BLaER1 treated with 17β-estradiol and CSF1 and Interleukin-3, amounts not matched to agents 10 nM and 100 nM (cell line): ENCODE measurements around the gene IL18R1.

ENCODE experiments used
- H3K27ac ChIP-seq, 11 experiments: shearing (Covaris generic); formaldehyde crosslinking; 2 replicates each; pipeline ENCODE4 v1.8.1; 2022
- H3K27me3 ChIP-seq, 11 experiments: shearing (Covaris generic); formaldehyde crosslinking; 2 replicates each; pipeline ENCODE4 v1.8.1; 2022
- H3K36me3 ChIP-seq, 11 experiments: shearing (Covaris generic); formaldehyde crosslinking; 2 replicates each; pipeline ENCODE4 v1.8.1; 2022
- H3K4me1 ChIP-seq, 10 experiments: shearing (Covaris generic); formaldehyde crosslinking; 2 replicates each; pipeline ENCODE4 v1.8.1; 2022
- H3K4me2 ChIP-seq, 11 experiments: shearing (Covaris generic); formaldehyde crosslinking; 2 replicates each; pipeline ENCODE4 v1.8.1; 2022
- H3K4me3 ChIP-seq, 10 experiments: shearing (Covaris generic); formaldehyde crosslinking; 2 replicates each; pipeline ENCODE4 v1.8.1; 2022
- H3K9ac ChIP-seq, 11 experiments: shearing (Covaris generic); formaldehyde crosslinking; 2 replicates each; pipeline ENCODE4 v1.8.1; 2022
- H3K9me3 ChIP-seq, 11 experiments: shearing (Covaris generic); formaldehyde crosslinking; replicated peaks in 1 of 11; 2 replicates each; pipeline ENCODE4 v1.8.1; 2022
- H4K20me1 ChIP-seq, 11 experiments: shearing (Covaris generic); formaldehyde crosslinking; 2 replicates each; pipeline ENCODE4 v1.8.1; 2022
- Cebpa-rat ChIP-seq, 11 experiments: shearing (Covaris generic); IDR thresholded peaks; 2 replicates each; pipeline ENCODE4 v1.8.1; 2022

IL18R1 gene

GRCh38 chr2:102337481-102338386 is 17.9 kb upstream of the IL18R1 start:
- no peak overlapping the region for H3K27ac ChIP-seq
- no peaks in the 10 kb centered on the region for H3K27me3 ChIP-seq
- H3K4me2 ChIP-seq, result peak overlapping the region in 6 of 11 experiments; percentile 33 to 48 (median 38); a peak in 11 of 22 replicates
- peaks cover 7 to 19% (median 14%) of the 10 kb centered on the region in 10 experiments; a peak in 18 of 20 replicates for H3K4me1 ChIP-seq
- no peak overlapping the region for H3K9ac ChIP-seq
- no peaks in the 10 kb centered on the region for H3K36me3 ChIP-seq
- H3K9me3 ChIP-seq, result no peaks in the 10 kb centered on the region; a peak in 1 of 22 replicates
- no peak for TF ChIP-seq Cebpa-rat (IDR thresholded peaks at IDR 0.05)
- no peak overlapping the region for H3K4me3 ChIP-seq
- H4K20me1 ChIP-seq, result no peaks in the 10 kb centered on the region

- no peak overlapping the region for H3K9ac ChIP-seq
Observed at GRCh38 chr2:102340778-102341177, 14.8 kb upstream of the IL18R1 start.

DNA sequence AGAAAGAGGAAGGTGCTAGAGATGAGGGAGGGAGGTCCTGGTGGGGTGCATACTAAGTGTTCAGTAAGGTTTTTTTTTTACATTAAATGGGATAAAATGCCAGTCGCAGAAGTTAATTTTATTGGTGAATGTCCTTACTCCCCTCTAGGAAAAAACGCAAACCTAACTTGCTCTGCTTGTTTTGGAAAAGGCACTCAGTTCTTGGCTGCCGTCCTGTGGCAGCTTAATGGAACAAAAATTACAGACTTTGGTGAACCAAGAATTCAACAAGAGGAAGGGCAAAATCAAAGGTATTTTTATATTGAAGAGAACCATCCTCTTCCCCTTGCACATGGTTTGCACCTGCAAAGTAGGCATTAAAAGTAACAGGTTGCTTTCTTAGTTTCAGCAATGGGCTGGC is 12.7 kb upstream of the IL18R1 start:
- Histone ChIP-seq H3K4me1 (peaks cover 0 to 3% (median under 1%) of the 10 kb centered on the region in 10 experiments; a peak in 8 of 20 replicates), H4K20me1 (no peaks in the 10 kb centered on the region; a peak in 1 of 22 replicates), H3K36me3 (no peaks in the 10 kb centered on the region), H3K4me3 (no peak overlapping the region), H3K27me3 (no peaks in the 10 kb centered on the region), H3K9me3 (no peaks in the 10 kb centered on the region), H3K27ac (no peak overlapping the region), H3K9ac (no peak overlapping the region), H3K4me2 (no peak overlapping the region)
- no peak for TF ChIP-seq Cebpa-rat (IDR thresholded peaks at IDR 0.05)

More at GRCh38 chr2:102340778-102341177, 14.8 kb upstream of the IL18R1 start:
- H3K27ac ChIP-seq, result no peak overlapping the region
- H3K27me3 ChIP-seq, result no peaks in the 10 kb centered on the region
- H3K4me1 ChIP-seq, result peaks cover 7 to 19% (median 14%) of the 10 kb centered on the region in 10 experiments; a peak in 18 of 20 replicates
- no peak overlapping the region for H3K4me2 ChIP-seq
- H3K4me3 ChIP-seq, result no peak overlapping the region
- no peaks in the 10 kb centered on the region for H3K36me3 ChIP-seq
- no peaks in the 10 kb centered on the region; a peak in 1 of 22 replicates for H4K20me1 ChIP-seq
- no peak for TF ChIP-seq Cebpa-rat (IDR thresholded peaks at IDR 0.05)
- no peaks in the 10 kb centered on the region for H3K9me3 ChIP-seq

DNA sequence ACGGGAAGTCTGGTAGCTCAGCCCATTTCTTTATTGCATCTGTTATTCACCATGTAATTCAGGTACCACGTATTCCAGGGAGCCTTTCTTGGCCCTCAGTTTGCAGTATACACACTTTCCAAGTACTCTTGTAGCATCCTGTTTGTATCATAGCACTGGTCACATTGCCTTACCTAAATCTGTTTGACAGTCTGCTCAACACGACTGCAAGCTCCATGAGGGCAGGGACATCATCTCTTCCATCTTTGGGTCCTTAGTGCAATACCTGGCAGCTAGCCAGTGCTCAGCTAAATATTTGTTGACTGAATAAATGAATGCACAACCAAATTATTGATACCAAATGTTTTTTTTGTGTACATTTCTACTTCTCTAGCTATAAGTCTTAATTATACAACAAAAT is 11.2 kb upstream of the IL18R1 start:
- H3K4me3 ChIP-seq, result no peak overlapping the region
- no peaks in the 10 kb centered on the region; a peak in 1 of 22 replicates for H4K20me1 ChIP-seq
- H3K4me1 ChIP-seq, result no peaks in the 10 kb centered on the region
- no peaks in the 10 kb centered on the region for H3K36me3 ChIP-seq
- no peak overlapping the region for H3K9ac ChIP-seq
- H3K27me3 ChIP-seq, result no peaks in the 10 kb centered on the region
- no peaks in the 10 kb centered on the region for H3K9me3 ChIP-seq
- H3K4me2 ChIP-seq, result no peak overlapping the region
- no peak overlapping the region for H3K27ac ChIP-seq
- no peak for TF ChIP-seq Cebpa-rat (IDR thresholded peaks at IDR 0.05)

GRCh38 chr2:102345329-102345920 is 10.2 kb upstream of the IL18R1 start:
- Histone ChIP-seq H3K27me3 (no peaks in the 10 kb centered on the region), H3K27ac (no peak overlapping the region), H3K9me3 (no peaks in the 10 kb centered on the region), H3K4me2 (no peak overlapping the region), H3K4me1 (no peaks in the 10 kb centered on the region), H3K9ac (no peak overlapping the region), H3K4me3 (no peak overlapping the region), H3K36me3 (no peaks in the 10 kb centered on the region), H4K20me1 (no peaks in the 10 kb centered on the region; a peak in 1 of 22 replicates)
- no peak for TF ChIP-seq Cebpa-rat (IDR thresholded peaks at IDR 0.05)

DNA sequence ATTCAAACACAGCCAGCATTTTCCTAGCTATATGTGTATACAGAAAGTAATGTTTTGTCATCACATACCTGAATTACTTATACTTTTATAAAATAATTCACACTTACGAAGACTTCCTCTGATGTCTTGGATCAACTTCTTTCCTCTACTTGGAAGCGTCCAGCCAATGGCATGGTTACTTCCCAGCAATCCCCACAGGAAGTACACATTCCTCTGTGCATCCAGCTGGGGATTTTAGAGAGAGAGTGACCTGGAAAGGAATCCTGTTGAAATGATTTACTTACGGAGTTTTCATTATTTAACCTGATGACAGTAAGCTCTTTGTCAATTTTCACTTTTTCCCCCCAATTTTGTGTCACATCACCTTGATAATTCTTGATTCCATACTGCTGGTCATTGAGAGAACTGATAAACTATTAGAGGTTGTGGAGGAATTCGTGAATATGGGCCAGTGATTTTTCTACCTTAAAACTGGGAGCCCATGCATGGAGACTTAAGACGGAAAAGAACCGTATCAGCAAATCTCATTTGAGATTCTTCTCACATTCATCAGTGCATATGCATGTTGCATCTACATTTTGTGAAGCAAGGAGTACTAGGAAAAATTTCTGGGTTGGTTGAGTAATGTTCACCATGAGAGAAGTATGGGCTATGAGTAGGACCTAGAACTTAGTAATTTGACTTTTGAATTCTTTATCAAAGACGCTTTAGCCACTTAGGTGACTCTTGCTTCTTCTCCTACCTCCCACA is 9.0 kb upstream of the IL18R1 start:
- H3K4me1 ChIP-seq, result no peaks in the 10 kb centered on the region
- no peaks in the 10 kb centered on the region for H3K27me3 ChIP-seq
- H4K20me1 ChIP-seq, result no peaks in the 10 kb centered on the region; a peak in 1 of 22 replicates
- no peaks in the 10 kb centered on the region for H3K9me3 ChIP-seq
- no peak overlapping the region for H3K27ac ChIP-seq
- no peak for TF ChIP-seq Cebpa-rat (IDR thresholded peaks at IDR 0.05)
- H3K36me3 ChIP-seq, result no peaks in the 10 kb centered on the region
- H3K4me3 ChIP-seq, result no peak overlapping the region
- no peak overlapping the region for H3K9ac ChIP-seq
- no peak overlapping the region for H3K4me2 ChIP-seq

- TF ChIP-seq Cebpa-rat (IDR thresholded peaks at IDR 0.05), result no peak
- H3K27me3 ChIP-seq, result peaks cover 0 to 5% (median 3%) of the 10 kb centered on the region in 11 experiments; a peak in 17 of 22 replicates
- H3K27ac ChIP-seq, result no peak overlapping the region
- H3K36me3 ChIP-seq, result no peaks in the 10 kb centered on the region
- H3K9ac ChIP-seq, result no peak overlapping the region
- H3K9me3 ChIP-seq, result no peaks in the 10 kb centered on the region
- H3K4me2 ChIP-seq, result no peak overlapping the region
- H4K20me1 ChIP-seq, result no peaks in the 10 kb centered on the region; a peak in 1 of 22 replicates
- no peak overlapping the region for H3K4me3 ChIP-seq
- peaks cover 0 to 3% (median 0%) of the 10 kb centered on the region in 10 experiments; a peak in 3 of 20 replicates for H3K4me1 ChIP-seq
Observed at GRCh38 chr2:102350137-102350793, 5.3 kb upstream of the IL18R1 start.

- H3K4me2 ChIP-seq, result peak overlapping the region; percentile 87 to 99 (median 96)
- no peak for TF ChIP-seq Cebpa-rat (IDR thresholded peaks at IDR 0.05)
- H3K36me3 ChIP-seq, result no peaks in the 10 kb centered on the region
- H4K20me1 ChIP-seq, result no peaks in the 10 kb centered on the region
- no peaks in the 10 kb centered on the region for H3K9me3 ChIP-seq
- peaks cover 0 to 12% (median 9%) of the 10 kb centered on the region in 10 experiments; a peak in 11 of 20 replicates for H3K4me1 ChIP-seq
- peak overlapping the region in 9 of 10 experiments; percentile 59 to 78 (median 65); a peak in 16 of 20 replicates for H3K4me3 ChIP-seq
- no peak overlapping the region for H3K27ac ChIP-seq
- H3K27me3 ChIP-seq, result peaks cover 8 to 27% (median 21%) of the 10 kb centered on the region in 11 experiments
- H3K9ac ChIP-seq, result peak overlapping the region in 9 of 11 experiments; percentile 66 to 75 (median 73); a peak in 11 of 22 replicates
Observed at GRCh38 chr2:102356381-102356712, 751 bp downstream of the IL18R1 start.
